HFFc6 (cell line): Measurements from ENCODE around the gene GPX7. TPM values are rescaled to one million over a fixed set of nuclear protein-coding genes. Genes with fewer than 3 reads are reported as not detected.

ENCODE experiments used
- DNase-seq: peaks from one replicate; pipeline ENCODE4 v3.0.0-alpha.2; 2018
- H3K27ac Mint-ChIP-seq: 2 replicates; pipeline ENCODE4 v1.8.0; 2020; ENCODE audit warnings: mild to moderate bottlenecking, mixed read lengths
- H3K27me3 Mint-ChIP-seq: 2 replicates; pipeline ENCODE4 v1.8.0; 2021; ENCODE audit warnings: mild to moderate bottlenecking, moderate library complexity, mixed read lengths; ENCODE audit not compliant: insufficient read depth
- H3K36me3 Mint-ChIP-seq: 2 replicates; pipeline ENCODE4 v1.8.0; 2021; ENCODE audit warnings: low read depth, mixed read lengths
- H3K4me1 Mint-ChIP-seq: 2 replicates; pipeline ENCODE4 v1.8.0; 2020; ENCODE audit warnings: low read depth, mixed read lengths
- H3K4me3 Mint-ChIP-seq: 2 replicates; pipeline ENCODE4 v1.8.0; 2020; ENCODE audit warnings: mild to moderate bottlenecking, moderate library complexity, mixed read lengths
- H3K9me3 Mint-ChIP-seq: 2 replicates; pipeline ENCODE4 v1.8.0; 2020; ENCODE audit warnings: mild to moderate bottlenecking, mixed read lengths
- CTCF ChIP-seq: fragments of 200-600 bp; sonication (generic); IDR thresholded peaks from 2 replicates; pipeline ENCODE4 v1.5.0; 2021; ENCODE audit warnings: antibody characterized with exemption, mild to moderate bottlenecking
- total RNA-seq, 6 experiments: library from RNA; stranded (reverse); fragmentation: NEBNext Ultra II Directional; extraction: Animal tissue kit (Norgen Biotek cat#: 25700); gene quantifications; 2 replicates in 1 of 6; 3 replicates in 5 of 6; pipeline ENCODE4 v1.2.3, GENCODE V29; 2021

Gene GPX7
- total RNA-seq, 6 experiments from 2014 or later, result 15.5 to 24.6 (median 18.6) TPM

- no peak for DNase-seq
- no peaks in the 10 kb centered on the region for H3K4me1 Mint-ChIP-seq
- H3K4me3 Mint-ChIP-seq, result no peak overlapping the region
- H3K36me3 Mint-ChIP-seq, result no peaks in the 10 kb centered on the region
- peaks cover 9% of the 10 kb centered on the region for H3K27me3 Mint-ChIP-seq
- no peak for TF ChIP-seq CTCF
- no peaks in the 10 kb centered on the region for H3K9me3 Mint-ChIP-seq
- no peak overlapping the region for H3K27ac Mint-ChIP-seq
These were observed 12.5 kb downstream of the GPX7 start for GRCh38 chr1:52614671-52615070.

- no peak for TF ChIP-seq CTCF
- Mint-ChIP-seq H3K4me3 (no peak overlapping the region), H3K36me3 (peaks cover 3% of the 10 kb centered on the region; the same call in 1 of the 2 replicates), H3K4me1 (no peaks in the 10 kb centered on the region), H3K27me3 (peaks cover 10% of the 10 kb centered on the region), H3K27ac (no peak overlapping the region), H3K9me3 (peaks cover 3% of the 10 kb centered on the region; the same call in 1 of the 2 replicates)
- DNase-seq, result no peak
These were observed 13.4 kb downstream of the GPX7 start for GRCh38 chr1:52615489-52616042.

GRCh38 chr1:52621950-52622349 lies 19.8 kb downstream of the GPX7 start:
- Mint-ChIP-seq H3K9me3 (peaks cover 28% of the 10 kb centered on the region), H3K4me3 (no peak overlapping the region), H3K27me3 (peaks cover 4% of the 10 kb centered on the region; the same call in 1 of the 2 replicates)

GRCh38 chr1:52623812-52624211 lies 21.6 kb downstream of the GPX7 start:
- H3K27ac Mint-ChIP-seq, result no peak overlapping the region
- no peak for TF ChIP-seq CTCF
- peaks cover 3% of the 10 kb centered on the region for H3K27me3 Mint-ChIP-seq
- DNase-seq, result no peak
- H3K4me1 Mint-ChIP-seq, result no peaks in the 10 kb centered on the region
- no peak overlapping the region for H3K4me3 Mint-ChIP-seq
- H3K36me3 Mint-ChIP-seq, result peaks cover 5% of the 10 kb centered on the region; the same call in 1 of the 2 replicates
- H3K9me3 Mint-ChIP-seq, result peaks cover 28% of the 10 kb centered on the region

More at GRCh38 chr1:52621950-52622349, 19.8 kb downstream of the GPX7 start:
- no peak for DNase-seq
- no peak for TF ChIP-seq CTCF
- peaks cover 5% of the 10 kb centered on the region; the same call in 1 of the 2 replicates for H3K36me3 Mint-ChIP-seq
- no peak overlapping the region for H3K27ac Mint-ChIP-seq
- no peaks in the 10 kb centered on the region for H3K4me1 Mint-ChIP-seq

- no peak for DNase-seq
- Mint-ChIP-seq H3K9me3 (peaks cover 11% of the 10 kb centered on the region), H3K4me1 (peaks cover 6% of the 10 kb centered on the region; the same call in 1 of the 2 replicates), H3K27me3 (peaks cover 16% of the 10 kb centered on the region), H3K27ac (no peak overlapping the region), H3K4me3 (no peak overlapping the region), H3K36me3 (no peaks in the 10 kb centered on the region)
- TF ChIP-seq CTCF, result no peak
These were observed 24.9 kb downstream of the GPX7 start for GRCh38 chr1:52627028-52627427.
